Measurements from ENCODE around the gene MORC2.

DNA sequence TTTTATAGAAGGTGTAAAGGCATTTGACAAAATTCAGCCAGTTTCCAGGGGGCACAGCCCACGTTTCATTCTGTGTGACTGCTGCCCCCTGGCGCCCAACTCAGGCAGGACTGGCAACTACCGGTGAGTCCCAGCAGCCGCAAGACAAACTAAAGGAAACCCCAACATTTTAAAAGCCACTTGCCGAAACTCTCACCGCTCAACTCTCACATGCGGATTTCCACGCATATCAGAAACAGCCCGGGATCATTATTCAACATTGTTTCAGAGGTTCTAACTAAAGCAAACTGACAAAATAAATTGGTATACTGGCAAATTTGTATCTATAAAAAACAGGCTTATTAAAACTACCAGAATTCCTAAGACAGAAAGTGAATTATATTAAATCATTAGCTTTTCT lies 48.2 kb downstream of the MORC2 start:
- TF ChIP-seq, protein P1, sequence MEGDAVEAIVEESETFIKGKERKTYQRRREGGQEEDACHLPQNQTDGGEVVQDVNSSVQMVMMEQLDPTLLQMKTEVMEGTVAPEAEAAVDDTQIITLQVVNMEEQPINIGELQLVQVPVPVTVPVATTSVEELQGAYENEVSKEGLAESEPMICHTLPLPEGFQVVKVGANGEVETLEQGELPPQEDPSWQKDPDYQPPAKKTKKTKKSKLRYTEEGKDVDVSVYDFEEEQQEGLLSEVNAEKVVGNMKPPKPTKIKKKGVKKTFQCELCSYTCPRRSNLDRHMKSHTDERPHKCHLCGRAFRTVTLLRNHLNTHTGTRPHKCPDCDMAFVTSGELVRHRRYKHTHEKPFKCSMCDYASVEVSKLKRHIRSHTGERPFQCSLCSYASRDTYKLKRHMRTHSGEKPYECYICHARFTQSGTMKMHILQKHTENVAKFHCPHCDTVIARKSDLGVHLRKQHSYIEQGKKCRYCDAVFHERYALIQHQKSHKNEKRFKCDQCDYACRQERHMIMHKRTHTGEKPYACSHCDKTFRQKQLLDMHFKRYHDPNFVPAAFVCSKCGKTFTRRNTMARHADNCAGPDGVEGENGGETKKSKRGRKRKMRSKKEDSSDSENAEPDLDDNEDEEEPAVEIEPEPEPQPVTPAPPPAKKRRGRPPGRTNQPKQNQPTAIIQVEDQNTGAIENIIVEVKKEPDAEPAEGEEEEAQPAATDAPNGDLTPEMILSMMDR (IDR thresholded peaks at IDR 0.05; ENCODE audit: low read length), result peak; percentile 85
- no peak for TF ChIP-seq EZH2 (IDR thresholded peaks at IDR 0.05; ENCODE audit: borderline replicate concordance, low read length)

All from OCI-LY1 (cell line).